Limb (tissue), 2 donors: ENCODE data around the gene ARHGAP35.
"Not testable (repeated sequence)": the region's sequence is repeated elsewhere in the genome, so short reads cannot be mapped to it uniquely, and the experiment has no call there.

ENCODE experiments used
- DNase-seq, 2 donors: peaks; one replicate each; pipeline ENCODE4 v3.0.0-alpha.2; 2016; ENCODE audit errors: extremely low spot score in 2 of 2

Gene ARHGAP35

DNA sequence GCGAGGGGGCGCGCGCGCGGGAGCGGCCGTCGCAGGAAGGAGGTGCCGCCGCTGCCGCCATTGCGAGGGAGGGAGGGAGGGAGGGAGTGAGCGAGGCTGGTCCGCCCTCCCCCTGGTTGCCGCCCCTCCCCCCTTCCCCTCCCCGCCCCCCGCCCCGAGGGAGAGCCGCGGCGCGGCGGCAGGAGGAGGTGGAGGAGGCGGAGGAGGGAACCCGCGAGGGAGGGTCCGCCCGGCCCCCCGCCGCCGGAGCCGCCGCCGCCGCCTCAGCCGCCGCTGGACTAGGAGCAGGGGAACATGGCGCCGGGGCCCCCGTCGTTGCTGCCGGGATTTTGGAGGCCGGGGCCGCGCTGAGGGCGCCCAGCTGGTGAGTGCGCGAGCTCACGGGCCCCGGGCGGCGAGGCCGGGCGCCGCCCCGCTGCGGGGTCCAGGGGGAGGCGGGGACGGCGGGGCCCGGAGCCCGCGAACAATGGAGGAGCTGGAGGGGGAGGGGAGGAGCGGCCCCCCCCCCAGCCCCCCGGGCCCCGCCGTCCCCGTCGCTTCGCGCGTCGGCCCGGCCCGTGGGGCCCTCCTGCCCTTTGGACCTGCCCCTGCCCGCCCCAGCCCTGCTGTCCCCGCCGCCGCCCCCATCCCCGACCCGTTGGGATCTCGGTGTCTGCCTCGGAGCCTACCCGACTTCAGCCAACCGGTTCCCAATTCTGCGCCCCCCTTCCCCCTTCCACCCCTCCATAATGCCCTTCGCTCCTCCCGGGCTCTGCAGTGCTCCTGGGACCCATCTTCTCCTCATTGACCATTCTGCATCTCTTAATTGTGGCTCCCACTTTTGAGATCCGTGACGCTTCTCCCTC, at the start of gene ARHGAP35:
Gene ARHGAP35 (plus strand): TSS at position 152 of the 845 bp plus-strand sequence. CDS start 57,679 bp downstream, outside the sequence.
- peak; percentile 32 to 94 for DNase-seq

DNA sequence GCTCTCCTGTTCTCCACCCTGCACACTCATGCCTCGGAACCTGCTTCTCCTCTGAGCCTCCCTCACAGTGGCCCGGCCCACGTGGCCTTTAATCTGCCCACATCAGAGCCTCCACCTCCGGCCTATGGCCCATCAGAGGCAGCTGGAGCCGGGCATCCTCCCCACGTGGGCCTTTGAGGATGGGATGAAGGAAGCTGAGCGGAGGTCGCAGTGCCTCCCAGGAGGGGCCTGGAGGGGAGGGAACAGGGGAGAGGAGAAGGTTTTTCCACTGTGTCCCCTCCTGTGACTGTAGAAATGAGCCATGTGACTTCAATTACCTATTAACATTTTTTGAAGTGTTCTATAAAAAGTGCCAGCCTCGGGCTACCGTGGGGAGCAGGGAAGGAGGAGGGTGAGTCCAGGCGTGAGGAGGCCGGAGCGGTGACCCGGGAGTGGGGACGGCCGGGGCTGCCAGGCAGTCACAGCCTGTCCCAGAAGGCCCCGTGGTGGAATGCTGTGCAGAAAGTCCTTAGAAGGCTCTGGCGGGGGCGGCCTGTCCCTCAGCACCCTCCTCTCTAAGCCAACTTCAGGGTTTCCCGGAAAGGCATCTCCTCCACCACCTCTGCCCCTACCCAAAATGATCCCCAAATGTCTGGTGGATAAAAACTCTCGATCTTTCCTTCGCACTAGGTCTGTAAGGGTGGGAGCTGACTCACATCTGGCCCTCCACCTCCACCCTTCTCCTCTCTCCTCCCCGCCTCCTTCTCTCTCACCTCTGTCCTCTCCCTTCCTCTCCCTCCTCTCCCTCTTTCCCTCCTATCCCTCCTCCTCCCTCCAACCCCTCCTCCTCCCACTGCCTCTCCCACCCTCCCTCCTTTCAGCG, 47.6 kb upstream of the ARHGAP35 start:
- DNase-seq = no peak

DNA sequence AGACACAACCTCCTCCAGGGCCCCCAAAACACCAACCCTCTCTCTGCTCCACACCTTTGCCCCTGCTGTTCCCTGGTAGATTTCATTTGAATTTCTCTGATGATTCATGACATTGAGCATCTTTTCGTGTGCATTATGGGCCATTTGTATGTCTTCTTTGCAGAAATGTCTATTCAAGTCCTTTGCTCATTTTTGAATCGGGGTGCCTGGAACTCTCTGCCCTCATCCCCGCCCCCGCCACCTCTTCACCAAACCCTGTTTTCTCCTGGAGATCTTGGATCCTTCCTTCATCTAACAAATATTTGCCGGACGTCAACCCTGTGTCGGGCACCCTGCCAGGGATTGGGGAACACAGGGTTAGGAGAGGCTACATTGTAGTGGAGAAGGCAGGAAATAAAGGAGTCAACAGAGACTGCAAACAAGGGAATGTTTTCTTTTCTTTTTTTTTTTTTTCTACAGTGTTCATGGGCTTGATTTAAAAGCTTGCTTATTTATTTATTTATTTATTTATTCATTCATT, 46.9 kb upstream of the ARHGAP35 start:
- peak in 1 of 2 donors; percentile 47 for DNase-seq

DNA sequence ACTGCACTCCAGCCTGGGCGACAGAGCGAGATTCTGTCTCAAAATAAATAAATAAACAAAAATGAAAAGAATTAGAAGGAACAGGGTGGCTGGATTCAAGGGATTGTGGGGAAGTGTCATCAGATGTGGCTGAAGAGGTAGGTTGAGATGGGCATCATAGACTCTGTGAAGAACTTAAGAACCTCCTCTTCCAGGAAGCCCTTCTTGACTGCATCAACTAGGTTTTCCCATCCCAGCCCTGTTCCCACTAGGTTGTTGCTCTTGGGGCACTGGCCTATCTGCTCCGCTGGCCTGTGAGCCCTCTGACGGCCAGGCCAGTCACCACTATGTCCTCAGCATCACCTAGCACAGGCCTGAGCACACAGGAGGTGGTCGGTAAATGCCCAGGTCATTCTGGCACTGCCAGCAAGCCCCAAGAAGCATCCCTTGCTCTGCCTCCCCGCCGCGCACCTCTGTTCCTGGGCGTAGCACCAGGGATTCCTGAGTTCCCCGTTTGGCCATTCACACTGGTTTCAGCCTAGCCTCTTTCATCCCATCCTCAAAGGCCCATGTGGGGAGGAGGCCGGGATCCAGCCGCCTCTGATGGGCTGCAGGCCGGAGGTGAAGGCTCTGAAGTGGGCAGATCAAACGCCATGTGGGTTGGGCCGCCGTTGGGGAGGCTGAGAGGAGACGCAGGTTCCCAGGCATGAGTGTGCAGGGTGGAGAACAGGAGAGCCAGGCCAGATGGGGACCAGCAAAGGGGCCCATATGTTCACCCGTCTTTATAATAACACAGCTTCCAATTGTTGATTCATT, 44.8 kb upstream of the ARHGAP35 start:
- no peak for DNase-seq

DNA sequence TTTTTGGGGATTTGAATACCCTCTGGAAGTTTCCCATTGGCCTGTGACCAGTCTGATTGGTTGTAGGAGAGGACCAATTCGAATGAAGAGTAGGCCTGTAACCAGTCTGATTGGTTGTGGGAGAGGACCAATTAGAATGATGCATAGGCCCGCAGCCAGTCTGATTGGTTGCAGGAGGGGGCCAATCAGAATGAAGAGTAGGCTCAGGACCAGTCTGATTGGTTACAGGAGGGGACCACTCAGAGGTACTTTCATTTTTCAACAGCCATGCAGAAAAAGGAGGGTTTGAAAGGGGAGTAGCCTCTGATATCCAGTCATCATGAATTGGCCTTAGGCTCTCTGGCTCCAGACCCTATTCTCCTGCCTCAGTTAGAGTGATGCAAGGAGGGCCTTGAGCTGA, 42.0 kb upstream of the ARHGAP35 start:
- DNase-seq = no peak

GRCh38 chr19:46821512-46822409, 39.0 kb upstream of the ARHGAP35 start:
- DNase-seq = no peak

GRCh38 chr19:46822410-46822787, 38.4 kb upstream of the ARHGAP35 start:
- not testable (repeated sequence) for DNase-seq

DNA sequence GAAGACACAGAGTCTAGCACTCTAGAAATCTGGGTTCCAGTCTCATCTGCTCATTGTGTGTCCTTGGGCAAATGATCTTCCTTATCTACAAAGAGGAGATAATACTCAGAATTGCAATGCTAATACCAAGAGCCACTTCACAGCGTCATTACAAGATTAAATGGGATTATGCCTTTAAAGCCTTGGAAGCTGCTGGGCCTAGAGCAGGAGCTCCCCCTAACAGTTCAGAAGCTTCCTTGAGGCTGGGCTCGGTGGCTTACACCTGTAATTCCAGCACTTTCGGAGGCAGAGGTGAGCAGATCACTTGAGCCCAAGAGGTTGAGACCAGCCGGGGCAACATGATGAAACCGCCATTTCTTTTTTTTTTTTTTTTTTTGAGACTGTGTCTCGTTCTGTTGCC, 37.7 kb upstream of the ARHGAP35 start:
- no peak for DNase-seq

DNA sequence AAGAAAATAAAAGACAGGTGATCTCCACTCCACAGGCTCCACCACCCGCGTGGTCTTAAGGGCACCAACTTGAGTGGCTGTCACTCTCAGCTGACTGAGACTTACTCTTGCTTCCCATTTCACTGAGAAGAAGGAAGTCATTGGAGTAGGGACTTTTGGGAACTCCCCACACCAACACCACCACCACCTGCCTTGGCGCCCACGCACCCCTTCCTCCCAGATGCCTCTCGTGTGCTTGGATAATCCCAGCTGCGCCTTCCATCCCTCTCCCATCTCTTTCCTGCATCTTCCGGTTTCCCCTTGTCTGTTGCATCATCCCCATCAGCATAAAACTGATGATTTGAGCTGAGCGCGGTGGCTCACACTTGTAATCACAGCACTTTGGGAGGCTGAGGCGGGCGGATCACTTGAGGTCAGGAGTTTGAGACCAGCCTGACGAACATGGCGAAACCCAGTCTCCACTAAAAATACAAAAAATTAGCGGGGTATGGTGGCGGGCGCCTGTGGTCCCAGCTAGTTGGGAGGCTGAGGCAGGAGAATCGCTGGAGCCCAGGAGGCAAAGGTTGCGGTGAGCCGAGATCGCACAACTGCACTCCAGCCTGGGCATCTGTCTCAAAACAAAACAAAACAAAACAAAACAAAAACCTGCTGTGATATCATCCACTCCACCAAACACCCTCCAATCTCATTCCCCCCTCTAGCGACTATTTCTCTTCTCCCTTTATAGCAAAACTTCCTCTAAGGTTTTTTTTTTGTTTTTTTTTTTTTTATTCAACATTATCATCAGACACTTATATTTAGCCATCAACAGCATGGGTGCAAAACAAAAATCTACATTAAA, 35.7 kb upstream of the ARHGAP35 start:
- no peak for DNase-seq

DNA sequence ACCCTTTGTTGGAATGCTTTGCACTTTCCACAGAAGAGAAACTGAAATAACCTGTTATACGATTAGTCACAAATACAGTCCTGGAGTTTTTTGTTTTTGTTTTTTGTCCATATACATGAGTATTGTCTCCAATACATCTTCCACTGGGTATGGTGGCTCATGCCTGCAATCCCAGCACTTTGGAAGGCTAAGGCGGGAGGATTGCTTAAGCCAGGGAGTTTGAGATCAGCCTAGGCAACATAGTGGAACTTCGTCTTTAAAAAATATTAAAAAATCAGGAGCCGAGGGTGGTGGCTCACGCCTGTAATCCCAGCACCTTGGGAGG, 35.1 kb upstream of the ARHGAP35 start:
- no peak for DNase-seq

- DNase-seq = no peak
Observed at GRCh38 chr19:46828484-46828883, 32.3 kb upstream of the ARHGAP35 start.

GRCh38 chr19:46830864-46831263, 29.9 kb upstream of the ARHGAP35 start:
- no peak for DNase-seq

DNA sequence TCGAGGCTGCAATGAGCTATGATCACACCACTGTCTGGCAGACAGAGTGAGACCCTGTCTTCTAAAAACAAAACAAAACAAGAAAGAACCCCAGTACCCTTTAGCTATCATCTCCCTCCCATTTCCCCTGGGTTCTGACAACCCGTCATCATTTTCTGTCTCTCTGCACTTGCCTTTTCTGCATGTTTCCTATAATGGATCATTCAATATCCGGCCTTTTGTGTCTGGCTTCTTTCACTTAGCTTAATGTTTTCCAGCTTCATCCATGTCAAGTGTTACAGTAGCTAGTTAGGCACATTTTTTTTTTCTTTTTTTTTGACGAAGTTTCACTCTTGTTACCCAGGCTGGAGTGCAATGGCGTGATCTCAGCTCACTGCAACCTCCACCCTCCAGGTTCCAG, 26.7 kb upstream of the ARHGAP35 start:
- DNase-seq = no peak

- no peak for DNase-seq
Observed at GRCh38 chr19:46834984-46835383, 25.8 kb upstream of the ARHGAP35 start.

- DNase-seq = no peak
Observed at GRCh38 chr19:46838160-46838559, 22.6 kb upstream of the ARHGAP35 start.

DNA sequence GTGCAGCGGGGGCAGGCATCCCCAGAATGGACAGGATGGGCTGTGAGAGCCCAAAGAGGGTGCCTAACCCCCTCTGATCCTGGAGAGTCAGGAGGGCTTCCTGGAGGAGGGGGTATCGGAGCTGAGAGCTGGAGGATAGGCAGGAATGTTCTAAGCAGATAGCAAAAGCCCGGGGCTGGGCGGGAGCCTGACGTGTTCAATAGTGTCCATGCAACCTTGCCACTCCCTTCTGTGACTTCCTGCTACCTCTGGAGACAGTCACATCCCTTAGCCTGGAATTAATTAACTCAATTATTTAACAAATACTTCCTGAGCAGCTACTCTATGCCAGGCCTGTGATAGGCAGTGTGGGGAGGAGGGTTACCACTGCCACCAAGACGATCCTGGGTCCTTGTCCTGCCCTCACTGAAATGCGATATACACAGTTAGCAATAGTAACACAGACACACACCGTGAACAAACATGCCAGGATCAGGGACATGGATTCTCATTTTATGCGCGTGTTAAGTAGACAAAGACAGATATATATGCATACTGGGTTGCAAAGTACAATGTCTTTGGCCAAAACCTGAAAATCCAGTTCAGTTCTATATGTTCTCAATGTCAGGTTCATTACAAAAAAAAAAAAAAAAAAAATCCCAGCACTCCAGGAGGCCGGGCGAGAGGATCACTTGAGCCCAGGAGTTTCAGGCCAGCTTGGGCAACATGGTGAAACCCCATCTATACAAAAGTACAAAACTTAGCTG, 20.9 kb upstream of the ARHGAP35 start:
- DNase-seq = no peak

GRCh38 chr19:46840498-46840942, 20.3 kb upstream of the ARHGAP35 start:
- peak; percentile 68 to 84 for DNase-seq

- no peak for DNase-seq
Observed at GRCh38 chr19:46841458-46842083, 19.2 kb upstream of the ARHGAP35 start.
